CD4-positive, alpha-beta T cell (primary cell): ENCODE results near the gene TRPC4AP. TPM values are rescaled to one million over a fixed set of nuclear protein-coding genes. Genes with fewer than 3 reads are reported as not detected.

ENCODE experiments used
- ATAC-seq: fragments of 200-7000 bp; cut with Tn5 transposase; one replicate; pipeline ENCODE4 v1.10.0; 2022; ENCODE audit warnings: mild to moderate bottlenecking; ENCODE audit not compliant: poor library complexity
- CTCF ChIA-PET: fragments of 350-600 bp; sonication (Branson Sonifier 250); formaldehyde crosslinking; loops from one replicate; lab custom pipeline; 2021; ENCODE audit warnings: antibody characterized with exemption, inconsistent platforms; lab: Charles Lee
- POLR2A ChIA-PET: fragments of 350-600 bp; sonication (Branson Sonifier 250); formaldehyde crosslinking; loops from one replicate; lab custom pipeline; 2021; ENCODE audit warnings: antibody characterized with exemption, inconsistent platforms; lab: Charles Lee
- DNase-seq, 14 experiments: peaks; one replicate each; pipeline ENCODE4 v3.0.0-alpha.2; 2013 to 2020; ENCODE audit warnings: mixed read lengths in 2 of 14
- H3K27ac ChIP-seq, 2 donors: one replicate each; pipeline versions ENCODE4 v1.5.1 to v1.7.0; 2013; ENCODE audit warnings: low read length in 2 of 2, low read depth in 1 of 2, mild to moderate bottlenecking in 1 of 2
- H3K27me3 ChIP-seq, 2 experiments: 1 replicate in 1 of 2; 2 replicates in 1 of 2; pipeline versions ENCODE4 v1.6.1 to v1.7.0; 2013; ENCODE audit warnings: low read length in 2 of 2, control low read depth in 1 of 2, mild to moderate bottlenecking in 1 of 2, moderate library complexity in 1 of 2; ENCODE audit not compliant: insufficient read depth in 2 of 2, control insufficient read depth in 1 of 2
- H3K36me3 ChIP-seq: one replicate; pipeline ENCODE4 v1.6.1; 2013; ENCODE audit warnings: low read length, control low read depth; ENCODE audit not compliant: insufficient read depth
- H3K4me1 ChIP-seq: one replicate; pipeline ENCODE4 v1.6.1; 2013; ENCODE audit warnings: low read length, control low read depth; ENCODE audit not compliant: insufficient read depth
- H3K4me3 ChIP-seq: one replicate; pipeline ENCODE4 v1.5.1; 2013; ENCODE audit warnings: mild to moderate bottlenecking, low read length, moderate library complexity
- H3K9me3 ChIP-seq, 2 experiments: 1 replicate in 1 of 2; 2 replicates in 1 of 2; pipeline versions ENCODE4 v1.6.1 to v1.7.0; 2013; ENCODE audit warnings: low read length in 2 of 2, mild to moderate bottlenecking in 2 of 2, control low read depth in 1 of 2, moderate library complexity in 1 of 2; ENCODE audit not compliant: control insufficient read depth in 1 of 2, insufficient read depth in 1 of 2
- H3K27ac Mint-ChIP-seq: one replicate; pipeline ENCODE4 v1.8.0; 2020; ENCODE audit warnings: mixed read lengths
- H3K27me3 Mint-ChIP-seq: one replicate; pipeline ENCODE4 v1.8.0; 2021; ENCODE audit warnings: mixed read lengths
- H3K36me3 Mint-ChIP-seq: one replicate; pipeline ENCODE4 v1.8.0; 2021; ENCODE audit warnings: low read depth, mixed read lengths
- H3K4me1 Mint-ChIP-seq: one replicate; pipeline ENCODE4 v1.8.0; 2021; ENCODE audit warnings: low read depth, mixed read lengths
- H3K4me3 Mint-ChIP-seq: one replicate; pipeline ENCODE4 v1.8.0; 2020; ENCODE audit warnings: mild to moderate bottlenecking, mixed read lengths
- H3K9me3 Mint-ChIP-seq: one replicate; pipeline ENCODE4 v1.8.0; 2020; ENCODE audit warnings: mixed read lengths
- CTCF ChIP-seq: fragments of 200-600 bp; IDR thresholded peaks from one replicate; pipeline ENCODE4 v1.8.0; 2022; ENCODE audit warnings: antibody characterized with exemption, mild to moderate bottlenecking
- intact Hi-C, 2 experiments: fragments of 100-400 bp; cut with DNase I in 1 of 2; cut with micrococcal nuclease in 1 of 2; formaldehyde crosslinking; loops; one replicate each; pipeline versions ENCODE4 v1.15.1 to v1.9.0; 2023 to 2025; cut with DNase I, micrococcal nuclease
- microRNA-seq: library from miRNA; unstranded; fragments of <30 nt; microRNA quantifications from one replicate; pipeline ENCODE4 v1.2.0, GENCODE V29; 2021; ENCODE audit warnings: borderline microRNAs expressed, borderline replicate concordance
- total RNA-seq, 174 experiments: library from RNA in 2 of 174; stranded (reverse) in 2 of 174; gene quantifications; one replicate each; pipeline ENCODE4 v1.2.3 and lab custom pipeline; 2021 to 2026

Gene TRPC4AP
- total RNA-seq, 2 experiments from 2014 or later = 56.3 to 60.6 TPM

- peaks cover 26% of the 10 kb centered on the region for H3K36me3 Mint-ChIP-seq
- H3K9me3 Mint-ChIP-seq = no peaks in the 10 kb centered on the region
- Histone ChIP-seq H3K36me3 (peaks cover 25% of the 10 kb centered on the region), H3K27me3 (no peaks in the 10 kb centered on the region), H3K27ac (no peak overlapping the region), H3K4me1 (peaks cover 19% of the 10 kb centered on the region), H3K4me3 (no peak overlapping the region), H3K9me3 (no peaks in the 10 kb centered on the region)
- H3K27ac Mint-ChIP-seq = peak overlapping the region; percentile 32
- ATAC-seq (no peak), DNase-seq (no peak)
- intact Hi-C loops = loop anchor here in 1 of 2 experiments (10.0 kb wide), 2 partner anchors 648 to 958 kb away; partner anchors contain the start of genes AHCY and RALY
- peak overlapping the region; percentile 27 for H3K4me3 Mint-ChIP-seq
- no peaks in the 10 kb centered on the region for H3K27me3 Mint-ChIP-seq
- TF ChIP-seq CTCF = no peak
- POLR2A ChIA-PET = no interaction called here
- CTCF ChIA-PET = interaction anchor here (2.2 kb wide), 1 partner anchor 78 kb away, joined by 7 read pairs; no protein-coding TSS in a partner anchor
- peaks cover 23% of the 10 kb centered on the region for H3K4me1 Mint-ChIP-seq
Observed at GRCh38 chr20:34952671-34953070, 139.9 kb downstream of the TRPC4AP start.

Small RNAs within 50 kb of the gene (microRNA-seq; reads per million reads assigned to microRNA genes)
- gene MIR499A (not detected), gene MIR499B (not detected)

Other genes starting within 250 kb of the TRPC4AP start
- gene GGT7, start 220.0 kb downstream of the TRPC4AP start, total RNA-seq = 10 to 100 TPM; 32.4 to 32.6 TPM
- gene ACSS2, start 216.2 kb downstream of the TRPC4AP start, total RNA-seq = 10 to 100 TPM; 15.6 to 18.8 TPM
- gene GSS, start 137.0 kb downstream of the TRPC4AP start, total RNA-seq = 10 to 100 TPM; 24.3 to 24.7 TPM
- gene MYH7B, start 136.9 kb downstream of the TRPC4AP start, total RNA-seq = under 1 TPM; 0.53 to 0.58 TPM
- gene EDEM2, start 54.5 kb upstream of the TRPC4AP start, total RNA-seq = 10 to 100 TPM; 12.2 to 12.6 TPM
- under 1 TPM; 0.33 to 0.61 TPM for gene PROCR, start 79.3 kb upstream of the TRPC4AP start, total RNA-seq
- not detected for gene MMP24, start 133.9 kb upstream of the TRPC4AP start, total RNA-seq
- gene MMP24OS, start 185.3 kb upstream of the TRPC4AP start, total RNA-seq = 10 to 100 TPM; 71.8 to 74.8 TPM
- gene EIF6, start 192.0 kb upstream of the TRPC4AP start, total RNA-seq = 10 to 100 TPM; 24.9 to 25.8 TPM
- gene FAM83C, start 199.6 kb upstream of the TRPC4AP start, total RNA-seq = not detected